ENCODE results near the gene TMED7.

Gene TMED7

DNA sequence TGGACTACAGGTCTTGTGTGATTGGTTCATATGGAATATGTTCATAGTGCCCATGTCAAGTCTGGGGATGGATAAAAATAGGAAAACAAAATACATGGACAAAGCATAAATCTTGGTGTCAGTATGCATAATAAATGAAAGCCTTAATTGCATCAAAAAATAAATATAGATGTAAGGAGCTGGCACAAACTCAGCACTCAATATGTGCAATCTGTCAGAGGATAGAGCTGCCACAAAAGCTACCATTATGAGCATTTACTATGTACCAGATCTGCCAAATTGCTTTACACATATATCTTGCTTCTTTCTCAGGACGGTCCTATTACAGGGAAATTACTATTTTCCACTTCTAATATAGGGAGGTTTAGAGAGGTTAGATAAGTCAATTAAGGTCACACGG, 18.2 kb upstream of the TMED7 start:
- TF ChIP-seq, protein P1, sequence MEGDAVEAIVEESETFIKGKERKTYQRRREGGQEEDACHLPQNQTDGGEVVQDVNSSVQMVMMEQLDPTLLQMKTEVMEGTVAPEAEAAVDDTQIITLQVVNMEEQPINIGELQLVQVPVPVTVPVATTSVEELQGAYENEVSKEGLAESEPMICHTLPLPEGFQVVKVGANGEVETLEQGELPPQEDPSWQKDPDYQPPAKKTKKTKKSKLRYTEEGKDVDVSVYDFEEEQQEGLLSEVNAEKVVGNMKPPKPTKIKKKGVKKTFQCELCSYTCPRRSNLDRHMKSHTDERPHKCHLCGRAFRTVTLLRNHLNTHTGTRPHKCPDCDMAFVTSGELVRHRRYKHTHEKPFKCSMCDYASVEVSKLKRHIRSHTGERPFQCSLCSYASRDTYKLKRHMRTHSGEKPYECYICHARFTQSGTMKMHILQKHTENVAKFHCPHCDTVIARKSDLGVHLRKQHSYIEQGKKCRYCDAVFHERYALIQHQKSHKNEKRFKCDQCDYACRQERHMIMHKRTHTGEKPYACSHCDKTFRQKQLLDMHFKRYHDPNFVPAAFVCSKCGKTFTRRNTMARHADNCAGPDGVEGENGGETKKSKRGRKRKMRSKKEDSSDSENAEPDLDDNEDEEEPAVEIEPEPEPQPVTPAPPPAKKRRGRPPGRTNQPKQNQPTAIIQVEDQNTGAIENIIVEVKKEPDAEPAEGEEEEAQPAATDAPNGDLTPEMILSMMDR (IDR thresholded peaks at IDR 0.05; ENCODE audit: control insufficient read depth, insufficient read depth, low read depth, low read length, missing control alignments) = no peak
- H3K4me3 ChIP-seq (ENCODE audit: control insufficient read depth, low read depth, low read length) = no peak overlapping the region
- DNase-seq (ENCODE audit: low read depth) = no peak

DNA sequence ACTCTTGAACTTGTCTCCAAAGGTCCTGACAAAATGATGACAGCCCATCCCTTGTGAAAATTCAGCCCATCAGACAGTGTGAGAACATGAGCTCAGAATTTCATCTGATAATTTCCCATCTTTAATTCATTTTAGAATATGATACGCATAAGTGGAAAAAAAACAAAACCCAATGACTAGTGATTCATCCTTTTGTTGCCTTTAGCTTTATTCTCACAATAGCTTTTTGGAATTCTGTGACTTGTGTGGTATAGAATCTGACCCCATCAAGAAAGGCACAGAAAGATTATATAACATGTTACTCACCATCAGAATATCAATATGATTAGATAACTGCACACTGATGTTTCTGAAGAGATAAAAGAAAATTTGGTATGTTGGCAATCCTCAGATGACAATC, 16.1 kb upstream of the TMED7 start:
- TF ChIP-seq, protein P1 (IDR thresholded peaks at IDR 0.05; ENCODE audit: control insufficient read depth, insufficient read depth, low read depth, low read length, missing control alignments) = no peak
- DNase-seq (ENCODE audit: low read depth) = no peak
- H3K4me3 ChIP-seq (ENCODE audit: control insufficient read depth, low read depth, low read length) = no peak overlapping the region

DNA sequence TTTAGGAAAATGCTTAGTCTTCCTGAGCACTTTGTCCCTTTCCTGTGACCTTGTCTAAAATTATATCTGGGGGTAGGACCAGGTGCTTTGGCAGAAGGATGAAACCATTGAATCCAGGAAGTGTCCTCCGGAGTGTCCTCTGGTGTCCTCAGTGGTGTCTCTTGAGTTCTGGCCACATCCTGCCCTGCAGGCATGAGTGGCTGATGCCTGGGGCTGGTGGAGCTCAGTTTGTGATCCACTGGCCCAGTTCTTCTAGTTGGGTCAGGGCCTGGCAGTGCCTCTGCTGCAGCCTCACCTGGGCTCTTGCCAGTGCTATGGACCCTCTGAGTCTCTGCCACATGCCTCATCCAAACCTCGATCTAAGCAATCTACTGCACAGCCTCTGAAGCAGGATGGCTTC, 14.4 kb upstream of the TMED7 start:
- H3K4me3 ChIP-seq (ENCODE audit: control insufficient read depth, low read depth, low read length) = no peak overlapping the region
- no peak for DNase-seq (ENCODE audit: low read depth)
- TF ChIP-seq, protein P1 (IDR thresholded peaks at IDR 0.05; ENCODE audit: control insufficient read depth, insufficient read depth, low read depth, low read length, missing control alignments) = no peak

DNA sequence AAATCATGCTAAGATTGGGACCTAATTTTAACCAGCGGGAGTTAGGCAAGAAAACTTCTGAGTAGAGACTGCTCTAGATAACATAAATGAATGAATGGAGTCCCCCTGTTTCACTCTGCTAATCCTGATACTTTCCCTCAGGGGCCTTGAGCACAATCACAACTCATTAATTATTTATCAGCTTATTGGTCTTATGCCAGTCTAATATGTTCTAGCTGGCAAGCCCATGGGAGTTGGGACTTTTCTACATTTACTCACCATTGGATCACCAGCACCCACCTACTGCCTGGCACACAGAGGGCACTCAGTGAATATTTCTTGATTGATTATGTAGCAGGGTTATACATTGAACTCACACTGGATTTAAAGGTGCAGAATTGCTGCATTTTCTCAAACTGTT, 13.5 kb upstream of the TMED7 start:
- no peak overlapping the region for H3K4me3 ChIP-seq (ENCODE audit: control insufficient read depth, low read depth, low read length)
- TF ChIP-seq, protein P1 (IDR thresholded peaks at IDR 0.05; ENCODE audit: control insufficient read depth, insufficient read depth, low read depth, low read length, missing control alignments) = no peak
- DNase-seq (ENCODE audit: low read depth) = no peak

DNA sequence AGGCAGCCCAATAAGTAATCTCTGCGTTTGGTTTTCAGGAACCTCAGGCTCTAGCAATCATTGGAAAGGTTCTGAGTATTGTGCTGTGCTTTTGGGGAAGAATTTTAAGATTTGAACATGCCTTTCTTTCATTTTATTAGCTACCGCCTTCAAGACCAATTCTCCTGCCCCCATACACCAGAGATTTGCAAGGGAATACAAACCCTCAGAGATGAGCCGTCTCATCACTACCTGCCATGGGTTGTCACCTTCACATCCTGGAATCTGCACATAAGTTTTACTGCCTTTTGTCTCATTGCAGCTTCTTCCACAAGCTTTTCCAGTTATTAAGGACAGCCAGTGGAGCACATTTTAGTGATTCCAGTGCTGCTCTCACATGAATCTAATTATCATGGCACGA, 11.7 kb upstream of the TMED7 start:
- no peak for DNase-seq (ENCODE audit: low read depth)
- H3K4me3 ChIP-seq (ENCODE audit: control insufficient read depth, low read depth, low read length) = no peak overlapping the region
- TF ChIP-seq, protein P1 (IDR thresholded peaks at IDR 0.05; ENCODE audit: control insufficient read depth, insufficient read depth, low read depth, low read length, missing control alignments) = no peak

DNA sequence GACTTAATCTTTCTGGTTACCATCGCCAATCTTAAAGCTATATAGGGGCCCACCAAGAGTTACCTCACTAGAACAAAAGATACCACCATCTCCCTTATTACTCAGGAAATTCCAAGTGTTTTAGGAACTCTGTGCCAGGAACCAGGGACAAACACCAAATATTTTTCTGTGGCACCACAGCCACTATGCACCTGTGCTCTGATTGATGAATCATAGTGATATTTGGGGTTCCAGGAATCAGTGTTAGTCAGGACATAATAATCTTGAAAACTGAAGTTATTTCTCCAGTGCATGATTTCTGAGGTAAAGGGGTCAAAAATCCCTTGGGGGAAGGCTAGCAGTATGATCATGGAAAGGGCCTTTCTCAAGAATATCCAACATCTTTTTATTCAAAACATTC, 10.2 kb upstream of the TMED7 start:
- TF ChIP-seq, protein P1 (IDR thresholded peaks at IDR 0.05; ENCODE audit: control insufficient read depth, insufficient read depth, low read depth, low read length, missing control alignments) = no peak
- H3K4me3 ChIP-seq (ENCODE audit: control insufficient read depth, low read depth, low read length) = no peak overlapping the region
- no peak for DNase-seq (ENCODE audit: low read depth)

All from AG09309 (cell line).